B cell (primary cell): ENCODE measurements around the gene GAR1. TPM values are rescaled to one million over a fixed set of nuclear protein-coding genes. Genes with fewer than 3 reads are reported as not detected.

Source experiments
- ATAC-seq: fragments of 200-7000 bp; cut with Tn5 transposase; one replicate; pipeline ENCODE4 v1.10.0; 2021; ENCODE audit warnings: low read depth, mild to moderate bottlenecking, moderate number of reproducible peaks, moderate library complexity
- CTCF ChIA-PET: fragments of 350-600 bp; sonication (Branson Sonifier 250); formaldehyde crosslinking; loops from one replicate; lab custom pipeline; 2021; ENCODE audit warnings: antibody characterized with exemption, inconsistent platforms; lab: Charles Lee
- POLR2A ChIA-PET: fragments of 350-600 bp; sonication (Branson Sonifier 250); formaldehyde crosslinking; loops from one replicate; lab custom pipeline; 2021; ENCODE audit warnings: antibody characterized with exemption; lab: Charles Lee
- DNase-seq: peaks from one replicate; pipeline ENCODE4 v3.0.0; 2013
- H2AFZ ChIP-seq: 2 replicates; pipeline ENCODE4 v1.6.1; 2012; ENCODE audit warnings: mild to moderate bottlenecking, low read depth, low read length; ENCODE audit not compliant: insufficient read depth, poor library complexity, severe bottlenecking
- H3K27ac ChIP-seq, 2 donors: 1 replicate in 1 of 2; 2 replicates in 1 of 2; pipeline ENCODE4 v1.5.1; 2012 to 2013; ENCODE audit warnings: low read length in 2 of 2, mild to moderate bottlenecking in 2 of 2, moderate library complexity in 1 of 2
- H3K27me3 ChIP-seq, 4 experiments: fragments of 200-600 bp in 1 of 4; sonication (generic) in 1 of 4; replicated peaks in 1 of 4; 1 replicate in 2 of 4; 2 replicates in 2 of 4; pipeline versions ENCODE4 v1.6.1 to v1.7.0; 2013 to 2016; ENCODE audit warnings: low read length in 3 of 4, mild to moderate bottlenecking in 2 of 4, mixed read lengths in 1 of 4, moderate library complexity in 1 of 4; ENCODE audit not compliant: insufficient read depth in 4 of 4, control insufficient read depth in 3 of 4; ENCODE audit errors: control extremely low read depth in 1 of 4
- H3K36me3 ChIP-seq, 2 experiments: replicated peaks in 1 of 2; 1 replicate in 1 of 2; 2 replicates in 1 of 2; pipeline versions ENCODE4 v1.6.1 to v1.7.1; 2013; ENCODE audit warnings: low read length in 1 of 2; ENCODE audit not compliant: insufficient read depth in 2 of 2, control insufficient read depth in 1 of 2; ENCODE audit errors: control extremely low read depth in 1 of 2, extremely low read depth in 1 of 2
- H3K4me1 ChIP-seq, 2 donors: fragments of 200-600 bp in 1 of 2; sonication (generic) in 1 of 2; 1 replicate in 1 of 2; 2 replicates in 1 of 2; pipeline versions ENCODE4 v1.5.1 to v1.6.1; 2013 to 2017; ENCODE audit warnings: low read length in 2 of 2; ENCODE audit not compliant: control insufficient read depth in 2 of 2, insufficient read depth in 2 of 2
- H3K4me2 ChIP-seq: replicated peaks from 2 replicates; pipeline ENCODE3; 2012; ENCODE audit warnings: mild to moderate bottlenecking, low read depth, low read length; ENCODE audit not compliant: poor library complexity, severe bottlenecking
- H3K4me3 ChIP-seq, 5 experiments: fragments of 200-600 bp in 1 of 5; sonication (generic) in 1 of 5; 1 replicate in 3 of 5; 2 replicates in 2 of 5; pipeline versions ENCODE4 v1.5.1 to v1.7.0; 2011 to 2016; ENCODE audit warnings: low read length in 4 of 5, mild to moderate bottlenecking in 4 of 5, low read depth in 2 of 5, control low read depth in 1 of 5, moderate library complexity in 1 of 5; ENCODE audit not compliant: insufficient read depth in 1 of 5; ENCODE audit errors: control extremely low read depth in 1 of 5, extremely low read depth in 1 of 5
- H3K79me2 ChIP-seq: fragments of 200-600 bp; sonication (generic); one replicate; pipeline ENCODE4 v1.6.0; 2016; ENCODE audit warnings: low read length; ENCODE audit not compliant: control insufficient read depth, insufficient read depth
- H3K9ac ChIP-seq: fragments of 200-600 bp; sonication (generic); 2 replicates; pipeline ENCODE4 v1.6.1; 2017; ENCODE audit warnings: mild to moderate bottlenecking, low read length, moderate library complexity
- H3K9me3 ChIP-seq, 3 donors: one replicate each; pipeline versions ENCODE4 v1.6.1 to v1.7.1; 2013; ENCODE audit warnings: low read length in 2 of 3; ENCODE audit not compliant: control insufficient read depth in 2 of 3, insufficient read depth in 1 of 3; ENCODE audit errors: control extremely low read depth in 1 of 3
- H4K20me1 ChIP-seq: 2 replicates; pipeline ENCODE4 v1.6.0; 2012; ENCODE audit warnings: mild to moderate bottlenecking, low read length; ENCODE audit not compliant: insufficient read depth, control insufficient read depth, poor library complexity, severe bottlenecking
- H3K27ac Mint-ChIP-seq: one replicate; pipeline ENCODE4 v1.8.0; 2021; ENCODE audit warnings: mixed read lengths
- H3K27me3 Mint-ChIP-seq: one replicate; pipeline ENCODE4 v1.8.0; 2021; ENCODE audit warnings: mixed read lengths
- H3K4me1 Mint-ChIP-seq: one replicate; pipeline ENCODE4 v1.8.0; 2021; ENCODE audit warnings: mixed read lengths
- H3K4me3 Mint-ChIP-seq: one replicate; pipeline ENCODE4 v1.8.0; 2021; ENCODE audit warnings: mixed read lengths
- H3K9me3 Mint-ChIP-seq: one replicate; pipeline ENCODE4 v1.8.0; 2022; ENCODE audit warnings: mixed read lengths; ENCODE audit not compliant: insufficient read depth
- EZH2 ChIP-seq: IDR thresholded peaks from 2 replicates; pipeline ENCODE4 v1.6.1; 2012; ENCODE audit warnings: borderline replicate concordance, low read depth, mild to moderate bottlenecking, moderate library complexity, low read length; ENCODE audit not compliant: insufficient read depth, poor library complexity, severe bottlenecking
- WGBS: methylation state at CpG from one replicate; pipeline ENCODE4 v1.1.5; 2013; ENCODE audit warnings: missing lambda C conversion rate; ENCODE audit not compliant: insufficient coverage; 5-methylcytosine and 5-hydroxymethylcytosine counted together
- intact Hi-C: fragments of 100-400 bp; cut with micrococcal nuclease; formaldehyde crosslinking; loops from one replicate; pipeline ENCODE4 v1.10.0; 2022
- polyA plus RNA-seq: library from polyadenylated mRNA; depleted of rRNA; stranded (reverse); fragments of >200 nt; gene quantifications from 2 replicates; pipeline ENCODE4 v1.2.3, GENCODE V29; 2012
- total RNA-seq, 2 donors: library from RNA; stranded (reverse); fragments of 120-200 nt in 1 of 2; gene quantifications; 1 replicate in 1 of 2; 2 replicates in 1 of 2; pipeline versions ENCODE4 v1.2.3 to v1.2.4, GENCODE V29; 2013 to 2022
- TF ChIP-seq, protein P1 (sequence below): fragments of 200-600 bp; IDR thresholded peaks from one replicate; pipeline ENCODE4 v1.8.0; 2022; ENCODE audit warnings: antibody characterized with exemption, mild to moderate bottlenecking

GAR1 gene
- total and polyA plus RNA-seq, 2 donors (not counting 1 experiment from before 2014, with no cell fraction given): 4.5 to 10.0 TPM

- no peaks in the 10 kb centered on the region for H3K36me3 ChIP-seq
- no peak overlapping the region for H3K4me3 ChIP-seq
- ChIA-PET POLR2A (no interaction called here), CTCF (no interaction called here)
- peaks cover 11% of the 10 kb centered on the region for H3K9me3 Mint-ChIP-seq
- H3K27me3 ChIP-seq: no peaks in the 10 kb centered on the region
- no peak overlapping the region for H2AFZ ChIP-seq
- H3K27ac Mint-ChIP-seq: no peak overlapping the region
- H3K4me1 ChIP-seq: no peaks in the 10 kb centered on the region
- H4K20me1 ChIP-seq: no peaks in the 10 kb centered on the region
- WGBS: no CpG with 5 or more reads among the region's 2 CpGs
- H3K27me3 Mint-ChIP-seq: no peaks in the 10 kb centered on the region
- DNase-seq (no peak), ATAC-seq (no peak)
- no peak overlapping the region for H3K27ac ChIP-seq
- no peaks in the 10 kb centered on the region for H3K79me2 ChIP-seq
- H3K4me1 Mint-ChIP-seq: no peaks in the 10 kb centered on the region
- no peak overlapping the region for H3K4me3 Mint-ChIP-seq
- no peak overlapping the region for H3K9ac ChIP-seq
- intact Hi-C loops: no loop called here
- TF ChIP-seq EZH2: no peak
- H3K4me2 ChIP-seq: no peak overlapping the region
- peaks cover 0 to 6% (median 4%) of the 10 kb centered on the region in 3 donors for H3K9me3 ChIP-seq
Observed at GRCh38 chr4:109861271-109861670, 45.7 kb downstream of the GAR1 start.

GRCh38 chr4:109861916-109862511 lies 46.5 kb downstream of the GAR1 start:
- CTCF ChIA-PET: no interaction called here
- no CpG with 5 or more reads among the region's 3 CpGs for WGBS

More at GRCh38 chr4:109861916-109862511, 46.5 kb downstream of the GAR1 start:
- Mint-ChIP-seq H3K4me3 (no peak overlapping the region), H3K4me1 (no peaks in the 10 kb centered on the region), H3K27me3 (no peaks in the 10 kb centered on the region), H3K9me3 (peaks cover 11% of the 10 kb centered on the region), H3K27ac (no peak overlapping the region)
- no peak overlapping the region for H3K4me3 ChIP-seq
- no peaks in the 10 kb centered on the region for H3K27me3 ChIP-seq
- POLR2A ChIA-PET: no interaction called here
- peaks cover 0 to 6% (median 4%) of the 10 kb centered on the region in 3 donors for H3K9me3 ChIP-seq
- H3K4me2 ChIP-seq: no peak overlapping the region
- H3K27ac ChIP-seq: no peak overlapping the region
- DNase-seq: no peak
- no peaks in the 10 kb centered on the region for H3K79me2 ChIP-seq
- intact Hi-C loops: no loop called here
- TF ChIP-seq, protein P1, sequence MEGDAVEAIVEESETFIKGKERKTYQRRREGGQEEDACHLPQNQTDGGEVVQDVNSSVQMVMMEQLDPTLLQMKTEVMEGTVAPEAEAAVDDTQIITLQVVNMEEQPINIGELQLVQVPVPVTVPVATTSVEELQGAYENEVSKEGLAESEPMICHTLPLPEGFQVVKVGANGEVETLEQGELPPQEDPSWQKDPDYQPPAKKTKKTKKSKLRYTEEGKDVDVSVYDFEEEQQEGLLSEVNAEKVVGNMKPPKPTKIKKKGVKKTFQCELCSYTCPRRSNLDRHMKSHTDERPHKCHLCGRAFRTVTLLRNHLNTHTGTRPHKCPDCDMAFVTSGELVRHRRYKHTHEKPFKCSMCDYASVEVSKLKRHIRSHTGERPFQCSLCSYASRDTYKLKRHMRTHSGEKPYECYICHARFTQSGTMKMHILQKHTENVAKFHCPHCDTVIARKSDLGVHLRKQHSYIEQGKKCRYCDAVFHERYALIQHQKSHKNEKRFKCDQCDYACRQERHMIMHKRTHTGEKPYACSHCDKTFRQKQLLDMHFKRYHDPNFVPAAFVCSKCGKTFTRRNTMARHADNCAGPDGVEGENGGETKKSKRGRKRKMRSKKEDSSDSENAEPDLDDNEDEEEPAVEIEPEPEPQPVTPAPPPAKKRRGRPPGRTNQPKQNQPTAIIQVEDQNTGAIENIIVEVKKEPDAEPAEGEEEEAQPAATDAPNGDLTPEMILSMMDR: no peak
- no peak for TF ChIP-seq EZH2
- no peaks in the 10 kb centered on the region for H4K20me1 ChIP-seq
- no peak overlapping the region for H3K9ac ChIP-seq
- H2AFZ ChIP-seq: no peak overlapping the region
- no peaks in the 10 kb centered on the region for H3K4me1 ChIP-seq
- ATAC-seq: no peak
- H3K36me3 ChIP-seq: no peaks in the 10 kb centered on the region
